GM06990 (cell line): Measurements from ENCODE around the gene SPEG.

Source experiments
- DNase-seq: peaks from one replicate; pipeline ENCODE4 v3.0.0-alpha.2; 2011; ENCODE audit not compliant: insufficient read length; ENCODE audit errors: extremely low read depth
- H3K27me3 ChIP-seq: replicated peaks from 2 replicates; pipeline ENCODE4 v1.6.0; 2011; ENCODE audit warnings: low read length; ENCODE audit not compliant: control insufficient read depth, insufficient read depth
- H3K36me3 ChIP-seq: 2 replicates; pipeline ENCODE4 v1.5.1; 2011; ENCODE audit warnings: low read length; ENCODE audit not compliant: control insufficient read depth, insufficient read depth
- H3K4me3 ChIP-seq: replicated peaks from 2 replicates; pipeline ENCODE4 v1.5.1; 2011; ENCODE audit warnings: low read depth, mild to moderate bottlenecking, control low read depth, low read length
- TF ChIP-seq, protein P1 (sequence below): IDR thresholded peaks from 2 replicates; pipeline ENCODE4 v1.5.1; 2011; ENCODE audit warnings: low read length, control low read depth, mild to moderate bottlenecking, inconsistent platforms; ENCODE audit not compliant: insufficient read depth, poor library complexity, severe bottlenecking

SPEG gene

DNA sequence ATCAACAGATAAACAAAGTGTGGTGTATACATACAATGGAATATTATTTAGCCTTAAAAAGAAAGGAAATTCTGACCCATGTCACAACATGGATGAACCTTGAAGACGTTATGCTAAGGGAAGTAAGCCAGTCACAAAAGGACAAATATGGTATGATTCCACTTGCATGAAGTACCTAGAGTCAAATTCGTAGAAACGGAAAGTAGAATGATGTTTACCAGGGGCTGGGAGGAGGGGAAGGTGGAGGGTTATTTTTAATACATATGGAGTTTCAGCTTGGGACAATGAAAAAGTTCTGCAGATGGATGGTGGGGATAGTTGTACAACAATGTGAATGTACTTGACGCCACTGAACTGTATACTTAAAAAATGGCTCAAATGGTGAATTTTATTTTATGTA is 19.8 kb upstream of the SPEG start:
- TF ChIP-seq, protein P1, sequence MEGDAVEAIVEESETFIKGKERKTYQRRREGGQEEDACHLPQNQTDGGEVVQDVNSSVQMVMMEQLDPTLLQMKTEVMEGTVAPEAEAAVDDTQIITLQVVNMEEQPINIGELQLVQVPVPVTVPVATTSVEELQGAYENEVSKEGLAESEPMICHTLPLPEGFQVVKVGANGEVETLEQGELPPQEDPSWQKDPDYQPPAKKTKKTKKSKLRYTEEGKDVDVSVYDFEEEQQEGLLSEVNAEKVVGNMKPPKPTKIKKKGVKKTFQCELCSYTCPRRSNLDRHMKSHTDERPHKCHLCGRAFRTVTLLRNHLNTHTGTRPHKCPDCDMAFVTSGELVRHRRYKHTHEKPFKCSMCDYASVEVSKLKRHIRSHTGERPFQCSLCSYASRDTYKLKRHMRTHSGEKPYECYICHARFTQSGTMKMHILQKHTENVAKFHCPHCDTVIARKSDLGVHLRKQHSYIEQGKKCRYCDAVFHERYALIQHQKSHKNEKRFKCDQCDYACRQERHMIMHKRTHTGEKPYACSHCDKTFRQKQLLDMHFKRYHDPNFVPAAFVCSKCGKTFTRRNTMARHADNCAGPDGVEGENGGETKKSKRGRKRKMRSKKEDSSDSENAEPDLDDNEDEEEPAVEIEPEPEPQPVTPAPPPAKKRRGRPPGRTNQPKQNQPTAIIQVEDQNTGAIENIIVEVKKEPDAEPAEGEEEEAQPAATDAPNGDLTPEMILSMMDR = no peak
- Histone ChIP-seq H3K27me3 (no peaks in the 10 kb centered on the region), H3K4me3 (no peak overlapping the region), H3K36me3 (no peaks in the 10 kb centered on the region)
- no peak for DNase-seq

DNA sequence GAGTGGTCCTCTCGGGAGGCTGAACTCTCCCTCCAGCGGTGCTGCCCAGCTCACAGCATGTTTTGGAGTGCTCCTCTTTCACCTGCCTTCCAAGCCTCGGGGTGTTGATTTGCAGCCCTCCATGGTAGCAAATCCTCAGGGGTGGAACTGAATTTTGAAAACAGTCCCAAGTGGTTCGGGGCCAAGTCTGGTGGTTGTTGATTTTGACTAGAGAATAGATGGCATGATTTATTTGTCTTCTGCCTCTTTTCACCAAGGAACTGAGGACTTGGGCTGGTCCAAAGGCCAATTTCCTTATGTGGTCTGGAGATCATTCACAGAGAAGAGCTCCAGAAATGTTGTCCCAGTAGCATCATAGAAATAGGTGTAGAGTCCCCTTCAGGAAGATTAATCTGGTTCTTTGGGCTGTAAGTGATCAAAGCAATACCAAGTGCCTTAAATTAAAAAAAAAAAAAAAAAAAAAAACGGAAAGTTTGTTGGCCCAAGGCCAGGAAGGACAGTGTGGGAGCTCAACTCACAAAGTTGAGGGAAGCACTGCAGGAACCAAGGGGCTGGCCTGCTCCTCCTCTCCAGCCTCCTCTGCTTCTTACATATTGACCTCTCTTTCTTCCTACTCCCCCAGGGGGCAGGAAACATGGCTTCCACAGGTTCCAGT is 18.9 kb upstream of the SPEG start:
- TF ChIP-seq, protein P1 = no peak
- no peak for DNase-seq

DNA sequence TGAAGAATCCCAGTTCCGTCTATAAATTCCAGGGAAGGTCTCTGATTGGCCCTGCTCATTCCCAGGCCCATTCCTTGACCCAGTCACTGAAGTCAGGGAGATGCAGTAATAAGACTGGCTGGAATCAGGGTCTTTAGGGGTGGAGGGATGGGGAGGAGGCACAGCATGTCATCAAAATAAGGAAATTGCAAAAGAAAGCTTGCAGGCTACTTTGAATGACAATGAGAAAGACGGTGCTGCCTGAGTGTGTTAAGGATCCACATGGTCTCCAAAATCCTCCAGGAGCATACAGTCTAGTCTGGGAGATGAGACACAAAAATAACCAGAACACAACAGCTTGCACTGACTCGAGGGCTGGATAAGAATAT is 18.4 kb upstream of the SPEG start:
- H3K4me3 ChIP-seq = no peak overlapping the region
- no peaks in the 10 kb centered on the region for H3K36me3 ChIP-seq
- TF ChIP-seq, protein P1 = no peak
- no peak for DNase-seq
- no peaks in the 10 kb centered on the region for H3K27me3 ChIP-seq

More for the DNA sequence above, 18.9 kb upstream of the SPEG start:
- H3K4me3 ChIP-seq = no peak overlapping the region
- H3K36me3 ChIP-seq = no peaks in the 10 kb centered on the region
- no peaks in the 10 kb centered on the region for H3K27me3 ChIP-seq

DNA sequence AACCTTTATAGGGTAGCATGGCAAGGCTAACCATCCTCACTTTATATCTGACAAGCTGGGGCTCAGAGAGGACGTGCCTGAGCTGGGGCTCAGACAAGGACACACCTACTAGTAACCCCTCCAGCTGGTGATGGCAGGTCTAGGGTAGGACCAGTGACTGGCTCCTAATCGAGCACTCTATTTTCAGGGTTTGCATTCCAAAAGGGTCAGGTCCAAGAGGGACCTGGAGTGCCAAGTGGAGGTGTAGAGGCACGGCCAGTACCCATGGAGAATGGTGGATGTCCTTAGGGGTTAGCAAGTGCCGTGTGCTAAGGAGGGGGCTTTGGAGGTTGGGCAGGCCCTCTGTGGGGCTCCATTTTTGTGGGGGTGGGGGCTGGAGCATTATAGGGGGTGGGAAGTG is 17.7 kb upstream of the SPEG start:
- H3K4me3 ChIP-seq = no peak overlapping the region
- TF ChIP-seq, protein P1 = no peak
- H3K36me3 ChIP-seq = no peaks in the 10 kb centered on the region
- no peak for DNase-seq
- no peaks in the 10 kb centered on the region for H3K27me3 ChIP-seq

DNA sequence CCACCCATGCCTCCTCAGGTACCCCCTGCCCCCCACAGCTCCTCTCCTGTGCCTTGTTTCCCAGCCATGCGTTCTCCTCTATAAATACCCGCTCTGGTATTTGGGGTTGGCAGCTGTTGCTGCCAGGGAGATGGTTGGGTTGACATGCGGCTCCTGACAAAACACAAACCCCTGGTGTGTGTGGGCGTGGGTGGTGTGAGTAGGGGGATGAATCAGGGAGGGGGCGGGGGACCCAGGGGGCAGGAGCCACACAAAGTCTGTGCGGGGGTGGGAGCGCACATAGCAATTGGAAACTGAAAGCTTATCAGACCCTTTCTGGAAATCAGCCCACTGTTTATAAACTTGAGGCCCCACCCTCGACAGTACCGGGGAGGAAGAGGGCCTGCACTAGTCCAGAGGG is 17.3 kb upstream of the SPEG start:
- DNase-seq = no peak
- TF ChIP-seq, protein P1 = no peak
- no peaks in the 10 kb centered on the region for H3K36me3 ChIP-seq
- H3K27me3 ChIP-seq = no peaks in the 10 kb centered on the region
- no peak overlapping the region for H3K4me3 ChIP-seq
